WERI-Rb-1 (cell line): ENCODE data around the gene INTS7.

Experiments
- DNase-seq: peaks from one replicate; pipeline ENCODE4 v3.0.0-alpha.2; 2020
- H3K27ac ChIP-seq: fragments of 250-450 bp; sonication (Bioruptor Pico); 2 replicates; pipeline ENCODE4 v1.5.1; 2020; ENCODE audit warnings: mild to moderate bottlenecking, moderate library complexity
- H3K27me3 ChIP-seq: fragments of 250-450 bp; sonication (Bioruptor Pico); 2 replicates; pipeline ENCODE4 v1.5.1; 2021; ENCODE audit warnings: mild to moderate bottlenecking, low read depth, moderate library complexity; ENCODE audit not compliant: insufficient read depth, severe bottlenecking
- H3K36me3 ChIP-seq: fragments of 250-450 bp; sonication (Bioruptor Pico); 2 replicates; pipeline ENCODE4 v1.5.1; 2020; ENCODE audit warnings: mild to moderate bottlenecking, moderate library complexity
- H3K4me3 ChIP-seq: 2 replicates; pipeline ENCODE4 v1.5.1; 2011; ENCODE audit warnings: low read depth, mild to moderate bottlenecking, control low read depth, low read length
- H3K9me3 ChIP-seq: fragments of 250-450 bp; sonication (Bioruptor Pico); 2 replicates; pipeline ENCODE4 v1.5.1; 2021; ENCODE audit warnings: mild to moderate bottlenecking, moderate library complexity; ENCODE audit not compliant: severe bottlenecking
- TF ChIP-seq, protein P1 (sequence below): IDR thresholded peaks from 2 replicates; pipeline ENCODE4 v1.5.1; 2011; ENCODE audit warnings: low read depth, mild to moderate bottlenecking, control low read depth, inconsistent platforms, low read length

The INTS7 gene

DNA sequence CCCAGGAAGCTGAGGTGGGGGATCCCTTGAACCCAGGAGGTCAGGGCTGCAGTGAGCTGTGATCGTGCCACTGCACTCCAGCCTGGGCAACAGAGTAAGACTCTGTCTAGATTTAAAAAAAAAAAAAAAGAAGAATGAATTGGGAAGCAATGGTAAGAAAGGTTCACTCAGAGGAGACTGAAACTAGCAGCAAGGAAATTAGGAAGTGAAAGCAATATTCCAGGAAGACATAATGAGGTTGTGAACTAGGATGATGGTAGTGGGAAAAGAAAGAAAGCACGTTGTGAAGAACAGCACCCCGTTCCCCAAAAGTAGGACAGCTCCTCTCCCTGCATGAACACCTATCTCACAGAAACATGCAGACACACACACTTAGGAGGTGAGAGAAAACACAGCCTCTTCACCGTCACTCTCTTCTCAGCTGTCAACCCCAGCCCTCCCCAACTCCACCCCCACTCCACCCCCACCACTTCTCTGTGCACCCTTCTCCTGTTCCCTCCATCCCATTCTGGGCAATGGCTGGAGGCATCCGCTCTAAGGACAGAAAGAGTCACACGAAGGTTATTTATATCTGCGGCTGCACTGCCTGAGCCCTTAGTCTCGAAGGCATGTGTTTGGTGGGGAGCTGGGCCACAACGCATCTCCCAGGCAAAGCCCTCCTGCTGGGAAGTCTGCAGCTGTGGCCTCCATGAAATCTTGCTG lies 103.0 kb downstream of the INTS7 start:
- Histone ChIP-seq H3K27me3 (no peaks in the 10 kb centered on the region), H3K27ac (no peak overlapping the region), H3K36me3 (no peaks in the 10 kb centered on the region), H3K9me3 (no peaks in the 10 kb centered on the region), H3K4me3 (no peak overlapping the region)
- DNase-seq, result no peak
- TF ChIP-seq, protein P1, sequence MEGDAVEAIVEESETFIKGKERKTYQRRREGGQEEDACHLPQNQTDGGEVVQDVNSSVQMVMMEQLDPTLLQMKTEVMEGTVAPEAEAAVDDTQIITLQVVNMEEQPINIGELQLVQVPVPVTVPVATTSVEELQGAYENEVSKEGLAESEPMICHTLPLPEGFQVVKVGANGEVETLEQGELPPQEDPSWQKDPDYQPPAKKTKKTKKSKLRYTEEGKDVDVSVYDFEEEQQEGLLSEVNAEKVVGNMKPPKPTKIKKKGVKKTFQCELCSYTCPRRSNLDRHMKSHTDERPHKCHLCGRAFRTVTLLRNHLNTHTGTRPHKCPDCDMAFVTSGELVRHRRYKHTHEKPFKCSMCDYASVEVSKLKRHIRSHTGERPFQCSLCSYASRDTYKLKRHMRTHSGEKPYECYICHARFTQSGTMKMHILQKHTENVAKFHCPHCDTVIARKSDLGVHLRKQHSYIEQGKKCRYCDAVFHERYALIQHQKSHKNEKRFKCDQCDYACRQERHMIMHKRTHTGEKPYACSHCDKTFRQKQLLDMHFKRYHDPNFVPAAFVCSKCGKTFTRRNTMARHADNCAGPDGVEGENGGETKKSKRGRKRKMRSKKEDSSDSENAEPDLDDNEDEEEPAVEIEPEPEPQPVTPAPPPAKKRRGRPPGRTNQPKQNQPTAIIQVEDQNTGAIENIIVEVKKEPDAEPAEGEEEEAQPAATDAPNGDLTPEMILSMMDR, result no peak

DNA sequence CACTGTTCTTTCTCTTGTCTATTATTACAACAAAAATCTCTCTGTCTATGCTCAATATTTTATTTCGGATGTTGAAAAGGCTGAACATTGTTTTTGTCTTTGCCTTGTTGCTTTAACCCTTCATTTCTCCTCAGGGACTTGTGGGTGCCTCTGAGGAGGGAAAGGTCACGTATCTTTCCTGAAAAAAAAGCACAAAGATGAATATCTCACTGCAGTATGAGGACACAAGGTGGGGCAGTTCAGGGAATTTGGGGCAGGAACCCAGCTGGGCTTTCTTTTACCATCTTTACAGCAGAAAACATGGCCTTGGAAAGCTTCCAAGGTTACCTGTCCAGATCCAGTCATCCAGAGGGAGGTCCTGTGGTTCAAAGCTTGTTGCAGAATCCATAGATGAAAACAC lies 105.7 kb downstream of the INTS7 start:
- H3K4me3 ChIP-seq, result no peak overlapping the region
- TF ChIP-seq, protein P1, result no peak
- no peaks in the 10 kb centered on the region for H3K36me3 ChIP-seq
- H3K9me3 ChIP-seq, result no peaks in the 10 kb centered on the region
- no peak for DNase-seq
- H3K27me3 ChIP-seq, result no peaks in the 10 kb centered on the region
- no peak overlapping the region for H3K27ac ChIP-seq

DNA sequence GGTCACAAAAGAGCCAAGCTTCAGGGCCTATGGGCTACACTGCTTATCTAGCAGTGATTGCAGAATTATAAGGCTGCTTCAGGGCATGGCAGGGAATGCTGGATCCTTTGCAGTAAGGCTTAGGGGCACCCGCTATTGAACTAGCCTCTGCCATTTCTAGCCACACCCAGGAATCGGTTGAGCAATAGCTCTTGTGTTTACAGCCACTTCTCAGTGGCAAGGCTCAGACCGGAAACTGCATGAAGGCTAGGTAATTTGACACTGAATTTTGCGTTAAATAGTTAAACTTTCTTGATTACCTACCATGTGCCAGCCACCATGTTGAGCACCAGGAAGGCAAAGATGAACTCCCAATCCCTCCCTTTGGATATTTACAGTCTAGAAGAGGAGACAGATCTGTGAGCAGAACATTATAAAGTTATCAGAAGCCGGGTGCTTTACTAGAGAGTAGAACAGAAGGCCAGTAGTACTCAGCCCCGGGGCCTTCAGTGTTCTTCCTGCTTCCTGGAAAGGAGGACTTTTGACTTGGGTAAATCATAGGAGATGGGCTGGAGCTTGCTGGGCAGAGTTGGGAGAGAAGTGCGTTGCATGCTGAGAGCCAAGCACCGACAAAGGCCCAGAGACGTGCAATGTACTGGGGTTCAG lies 106.2 kb downstream of the INTS7 start:
- Histone ChIP-seq H3K27me3 (no peaks in the 10 kb centered on the region), H3K36me3 (no peaks in the 10 kb centered on the region), H3K4me3 (no peak overlapping the region), H3K27ac (no peak overlapping the region; the same call in 1 of the 2 replicates), H3K9me3 (no peaks in the 10 kb centered on the region)
- DNase-seq, result peak; percentile 19
- TF ChIP-seq, protein P1, result no peak

DNA sequence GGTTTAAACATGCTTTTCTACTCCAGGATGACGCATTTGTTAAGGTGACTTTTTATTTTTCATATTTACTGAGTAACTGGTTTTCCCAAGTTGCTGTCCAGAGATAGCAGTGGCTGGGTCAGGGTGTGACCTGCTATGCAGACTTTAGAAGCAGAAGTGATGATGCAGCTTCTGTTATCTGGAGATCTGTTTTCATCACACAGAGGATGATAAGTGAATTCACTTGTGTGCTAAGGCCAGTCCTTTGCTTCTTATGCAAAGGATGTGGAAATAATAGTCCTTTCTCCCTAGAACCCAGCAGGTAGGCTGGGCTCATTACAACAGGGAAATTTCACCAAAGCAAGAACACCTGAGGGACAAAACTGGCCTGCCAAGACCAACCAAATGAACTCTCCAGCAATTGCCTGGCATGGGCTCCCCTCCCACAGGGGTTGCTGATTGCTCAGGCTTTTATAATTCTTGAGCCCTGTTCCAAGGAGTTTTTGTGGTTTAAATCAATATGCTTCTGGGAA lies 107.0 kb downstream of the INTS7 start:
- no peak overlapping the region; the same call in 1 of the 2 replicates for H3K27ac ChIP-seq
- TF ChIP-seq, protein P1, result no peak
- H3K9me3 ChIP-seq, result no peaks in the 10 kb centered on the region
- no peak overlapping the region for H3K4me3 ChIP-seq
- no peak for DNase-seq
- H3K27me3 ChIP-seq, result no peaks in the 10 kb centered on the region
- no peaks in the 10 kb centered on the region for H3K36me3 ChIP-seq

DNA sequence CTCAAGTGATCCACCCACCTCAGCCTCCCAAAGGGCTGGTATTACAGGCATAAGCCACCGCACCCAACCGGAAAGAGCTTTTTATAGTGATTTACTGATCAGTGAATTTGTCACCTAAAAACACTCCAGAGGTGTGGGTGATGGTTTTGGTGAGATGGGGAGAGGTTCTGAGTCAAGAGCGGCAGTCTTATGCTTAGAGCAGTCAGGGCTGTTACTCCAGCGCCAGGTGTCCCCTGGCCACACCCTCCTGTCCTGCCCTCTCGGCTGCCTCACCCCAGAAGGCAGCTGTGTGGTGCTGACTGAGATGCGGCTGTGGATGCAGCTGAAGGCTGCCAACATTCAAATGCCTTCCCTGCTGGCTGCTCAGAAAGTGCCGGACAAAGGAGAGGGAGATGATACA lies 110.3 kb downstream of the INTS7 start:
- DNase-seq, result no peak

More for the DNA sequence above, 110.3 kb downstream of the INTS7 start:
- H3K27me3 ChIP-seq, result no peaks in the 10 kb centered on the region
- TF ChIP-seq, protein P1, result no peak
- no peak overlapping the region for H3K4me3 ChIP-seq
- H3K27ac ChIP-seq, result no peak overlapping the region
- H3K36me3 ChIP-seq, result no peaks in the 10 kb centered on the region
- no peaks in the 10 kb centered on the region for H3K9me3 ChIP-seq
